Vagina (tissue), 2 donors: ENCODE data around the gene FAM120A.

Experiments used
- POLR2A ChIP-seq, 2 donors: fragments of 450-650 bp; IDR thresholded peaks; one replicate each; pipeline ENCODE4 v1.6.1; 2017; ENCODE audit warnings: antibody characterized with exemption in 2 of 2, mild to moderate bottlenecking in 2 of 2, moderate library complexity in 2 of 2
- POLR2AphosphoS5 ChIP-seq, 2 donors: sonication (generic); formaldehyde crosslinking; IDR thresholded peaks; one replicate each; pipeline ENCODE4 v1.9.0; 2017; ENCODE audit warnings: antibody characterized with exemption in 2 of 2, mild to moderate bottlenecking in 2 of 2, low read depth in 1 of 2; ENCODE audit not compliant: insufficient read depth in 1 of 2
- TF ChIP-seq, protein P1 (sequence below), 3 experiments: fragments of 450-650 bp in 2 of 3; fragments of 200-600 bp in 1 of 3; sonication (generic) in 1 of 3; IDR thresholded peaks; one replicate each; pipeline ENCODE4 v1.5.1; 2017 to 2019; ENCODE audit warnings: antibody characterized with exemption in 3 of 3, mild to moderate bottlenecking in 2 of 3, moderate library complexity in 2 of 3

DNA sequence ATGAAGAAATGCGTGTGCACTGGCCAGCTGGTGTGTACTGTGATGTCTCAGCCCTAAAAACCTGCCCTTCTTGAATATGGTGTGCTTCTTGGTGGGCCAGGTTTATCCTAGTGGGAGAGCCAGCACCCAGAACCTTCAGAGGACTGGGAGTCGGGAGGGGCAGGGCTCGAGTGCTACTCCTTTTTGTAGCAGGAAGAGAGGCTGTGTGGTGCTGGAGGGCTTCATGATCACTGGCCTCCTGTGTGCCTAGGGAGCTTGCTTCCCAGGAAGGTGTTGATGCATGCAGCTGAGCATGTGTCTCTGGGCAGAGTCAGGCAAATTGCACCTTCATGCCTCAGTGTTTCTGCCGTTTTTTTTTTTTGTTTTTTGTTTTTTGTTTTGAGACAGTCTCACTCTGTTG is 144.9 kb downstream of the FAM120A start:
- TF ChIP-seq POLR2AphosphoS5 (IDR thresholded peaks at IDR 0.05; ENCODE audit: insufficient read depth in 1 of 2, low read depth in 1 of 2) (no peak), POLR2A (IDR thresholded peaks at IDR 0.05) (no peak)
- TF ChIP-seq, protein P1, sequence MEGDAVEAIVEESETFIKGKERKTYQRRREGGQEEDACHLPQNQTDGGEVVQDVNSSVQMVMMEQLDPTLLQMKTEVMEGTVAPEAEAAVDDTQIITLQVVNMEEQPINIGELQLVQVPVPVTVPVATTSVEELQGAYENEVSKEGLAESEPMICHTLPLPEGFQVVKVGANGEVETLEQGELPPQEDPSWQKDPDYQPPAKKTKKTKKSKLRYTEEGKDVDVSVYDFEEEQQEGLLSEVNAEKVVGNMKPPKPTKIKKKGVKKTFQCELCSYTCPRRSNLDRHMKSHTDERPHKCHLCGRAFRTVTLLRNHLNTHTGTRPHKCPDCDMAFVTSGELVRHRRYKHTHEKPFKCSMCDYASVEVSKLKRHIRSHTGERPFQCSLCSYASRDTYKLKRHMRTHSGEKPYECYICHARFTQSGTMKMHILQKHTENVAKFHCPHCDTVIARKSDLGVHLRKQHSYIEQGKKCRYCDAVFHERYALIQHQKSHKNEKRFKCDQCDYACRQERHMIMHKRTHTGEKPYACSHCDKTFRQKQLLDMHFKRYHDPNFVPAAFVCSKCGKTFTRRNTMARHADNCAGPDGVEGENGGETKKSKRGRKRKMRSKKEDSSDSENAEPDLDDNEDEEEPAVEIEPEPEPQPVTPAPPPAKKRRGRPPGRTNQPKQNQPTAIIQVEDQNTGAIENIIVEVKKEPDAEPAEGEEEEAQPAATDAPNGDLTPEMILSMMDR (IDR thresholded peaks at IDR 0.05) = no peak
